ENCODE data around the gene ZCCHC7.

DNA sequence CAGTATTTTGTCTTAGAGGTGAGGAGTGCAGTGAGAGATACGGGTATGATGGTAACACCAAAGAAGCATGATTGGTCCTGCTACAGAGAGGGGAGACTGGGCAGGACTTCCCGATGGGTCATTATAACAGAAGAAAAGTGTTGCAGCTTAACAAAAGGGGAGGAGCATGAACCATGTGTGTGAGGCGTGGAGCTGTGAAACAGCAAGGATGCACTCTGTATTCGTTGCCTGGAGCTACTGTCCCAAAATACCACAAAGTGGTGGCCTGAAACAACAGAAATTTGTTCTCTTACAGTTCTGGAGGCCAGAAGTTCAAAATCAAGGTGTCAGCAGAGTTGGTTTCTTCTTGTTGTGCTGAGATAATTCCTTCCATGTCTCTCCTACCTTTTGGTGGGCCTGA is 242.8 kb downstream of the ZCCHC7 start:
- TF ChIP-seq, protein P1, sequence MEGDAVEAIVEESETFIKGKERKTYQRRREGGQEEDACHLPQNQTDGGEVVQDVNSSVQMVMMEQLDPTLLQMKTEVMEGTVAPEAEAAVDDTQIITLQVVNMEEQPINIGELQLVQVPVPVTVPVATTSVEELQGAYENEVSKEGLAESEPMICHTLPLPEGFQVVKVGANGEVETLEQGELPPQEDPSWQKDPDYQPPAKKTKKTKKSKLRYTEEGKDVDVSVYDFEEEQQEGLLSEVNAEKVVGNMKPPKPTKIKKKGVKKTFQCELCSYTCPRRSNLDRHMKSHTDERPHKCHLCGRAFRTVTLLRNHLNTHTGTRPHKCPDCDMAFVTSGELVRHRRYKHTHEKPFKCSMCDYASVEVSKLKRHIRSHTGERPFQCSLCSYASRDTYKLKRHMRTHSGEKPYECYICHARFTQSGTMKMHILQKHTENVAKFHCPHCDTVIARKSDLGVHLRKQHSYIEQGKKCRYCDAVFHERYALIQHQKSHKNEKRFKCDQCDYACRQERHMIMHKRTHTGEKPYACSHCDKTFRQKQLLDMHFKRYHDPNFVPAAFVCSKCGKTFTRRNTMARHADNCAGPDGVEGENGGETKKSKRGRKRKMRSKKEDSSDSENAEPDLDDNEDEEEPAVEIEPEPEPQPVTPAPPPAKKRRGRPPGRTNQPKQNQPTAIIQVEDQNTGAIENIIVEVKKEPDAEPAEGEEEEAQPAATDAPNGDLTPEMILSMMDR (conservative IDR thresholded peaks at IDR 0.05; ENCODE audit: low read depth in 2 of 2) = no peak
- TF ChIP-seq EZH2phosphoT487 (IDR thresholded peaks at IDR 0.05; ENCODE audit: unreplicated experiment) (no peak), POLR2AphosphoS5 (IDR thresholded peaks at IDR 0.05; ENCODE audit: low read depth) (no peak), EZH2 (IDR thresholded peaks at IDR 0.05; ENCODE audit: low read depth, unreplicated experiment) (no peak), ZNF114 (CRISPR knock-in tag; IDR thresholded peaks at IDR 0.05) (no peak), ZNF331 (CRISPR knock-in tag; IDR thresholded peaks at IDR 0.05; ENCODE audit: low read depth) (no peak)
- TF ChIP-seq, protein P2, sequence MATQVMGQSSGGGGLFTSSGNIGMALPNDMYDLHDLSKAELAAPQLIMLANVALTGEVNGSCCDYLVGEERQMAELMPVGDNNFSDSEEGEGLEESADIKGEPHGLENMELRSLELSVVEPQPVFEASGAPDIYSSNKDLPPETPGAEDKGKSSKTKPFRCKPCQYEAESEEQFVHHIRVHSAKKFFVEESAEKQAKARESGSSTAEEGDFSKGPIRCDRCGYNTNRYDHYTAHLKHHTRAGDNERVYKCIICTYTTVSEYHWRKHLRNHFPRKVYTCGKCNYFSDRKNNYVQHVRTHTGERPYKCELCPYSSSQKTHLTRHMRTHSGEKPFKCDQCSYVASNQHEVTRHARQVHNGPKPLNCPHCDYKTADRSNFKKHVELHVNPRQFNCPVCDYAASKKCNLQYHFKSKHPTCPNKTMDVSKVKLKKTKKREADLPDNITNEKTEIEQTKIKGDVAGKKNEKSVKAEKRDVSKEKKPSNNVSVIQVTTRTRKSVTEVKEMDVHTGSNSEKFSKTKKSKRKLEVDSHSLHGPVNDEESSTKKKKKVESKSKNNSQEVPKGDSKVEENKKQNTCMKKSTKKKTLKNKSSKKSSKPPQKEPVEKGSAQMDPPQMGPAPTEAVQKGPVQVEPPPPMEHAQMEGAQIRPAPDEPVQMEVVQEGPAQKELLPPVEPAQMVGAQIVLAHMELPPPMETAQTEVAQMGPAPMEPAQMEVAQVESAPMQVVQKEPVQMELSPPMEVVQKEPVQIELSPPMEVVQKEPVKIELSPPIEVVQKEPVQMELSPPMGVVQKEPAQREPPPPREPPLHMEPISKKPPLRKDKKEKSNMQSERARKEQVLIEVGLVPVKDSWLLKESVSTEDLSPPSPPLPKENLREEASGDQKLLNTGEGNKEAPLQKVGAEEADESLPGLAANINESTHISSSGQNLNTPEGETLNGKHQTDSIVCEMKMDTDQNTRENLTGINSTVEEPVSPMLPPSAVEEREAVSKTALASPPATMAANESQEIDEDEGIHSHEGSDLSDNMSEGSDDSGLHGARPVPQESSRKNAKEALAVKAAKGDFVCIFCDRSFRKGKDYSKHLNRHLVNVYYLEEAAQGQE (IDR thresholded peaks at IDR 0.05; ENCODE audit: unreplicated experiment) = no peak
